Middle frontal gyrus (tissue), 1 donor: Measurements from ENCODE around the gene TRPM8.
"Not testable (repeated sequence)": the region's sequence is repeated elsewhere in the genome, so short reads cannot be mapped to it uniquely, and the experiment has no call there.

Experiments used
- DNase-seq: peaks from one replicate; pipeline ENCODE4 v3.0.0-alpha.2; 2015; ENCODE audit warnings: low spot score; ENCODE audit errors: extremely low spot score

The TRPM8 gene

DNA sequence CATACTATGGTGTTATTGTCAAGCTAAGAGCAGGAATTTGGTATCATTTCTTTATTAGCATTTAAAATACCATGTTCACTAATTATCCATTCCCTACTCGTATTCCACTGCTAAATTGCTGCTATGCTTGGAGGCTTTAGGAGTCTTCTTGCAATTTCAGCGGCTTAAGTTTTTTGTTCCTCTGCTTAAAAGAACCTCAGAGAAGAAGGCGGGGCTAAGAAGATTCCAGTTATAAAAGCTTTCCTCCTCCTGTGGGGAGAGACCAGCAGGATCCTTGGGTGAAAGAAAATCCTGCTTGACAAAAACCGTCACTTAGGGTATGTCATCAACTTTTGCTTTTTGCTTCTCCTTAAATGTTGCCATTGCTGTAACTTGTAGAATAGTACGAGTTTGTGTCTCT, at the start of gene TRPM8:
Gene TRPM8, plus strand, starts transcription at position 258 of the 400 bp plus-strand sequence. CDS start 9,165 bp downstream, outside the sequence.
- no peak for DNase-seq

DNA sequence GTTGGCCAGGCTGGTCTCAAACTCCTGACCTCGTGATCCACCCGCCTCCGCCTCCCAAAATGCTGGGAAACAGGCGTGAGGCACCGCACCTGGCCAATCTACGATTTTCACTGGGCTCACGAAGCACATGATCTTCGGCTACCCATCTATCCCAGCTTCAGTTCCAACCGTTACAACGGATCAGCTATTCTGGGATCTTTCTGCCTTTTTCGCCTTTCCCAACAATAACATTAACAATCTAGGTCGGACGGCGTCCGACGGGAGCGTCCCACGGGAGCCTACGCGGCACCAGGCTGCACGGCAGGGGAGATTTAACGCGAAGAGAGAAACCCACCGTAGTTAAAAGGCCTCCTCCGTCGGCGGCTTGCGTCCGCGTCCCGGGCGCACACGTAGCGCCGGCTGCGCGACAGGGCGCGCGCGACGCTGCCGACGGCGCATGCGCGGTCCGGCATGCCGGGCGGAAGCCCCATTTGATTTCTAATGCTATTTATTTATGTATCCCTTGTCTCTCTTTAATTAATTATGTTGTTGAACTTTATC, 49.1 kb upstream of the TRPM8 start, which contains the start of gene MSL3B:
Gene MSL3B, minus strand, starts transcription at position 394 of the 540 bp plus-strand sequence.
- no peak for DNase-seq

DNA sequence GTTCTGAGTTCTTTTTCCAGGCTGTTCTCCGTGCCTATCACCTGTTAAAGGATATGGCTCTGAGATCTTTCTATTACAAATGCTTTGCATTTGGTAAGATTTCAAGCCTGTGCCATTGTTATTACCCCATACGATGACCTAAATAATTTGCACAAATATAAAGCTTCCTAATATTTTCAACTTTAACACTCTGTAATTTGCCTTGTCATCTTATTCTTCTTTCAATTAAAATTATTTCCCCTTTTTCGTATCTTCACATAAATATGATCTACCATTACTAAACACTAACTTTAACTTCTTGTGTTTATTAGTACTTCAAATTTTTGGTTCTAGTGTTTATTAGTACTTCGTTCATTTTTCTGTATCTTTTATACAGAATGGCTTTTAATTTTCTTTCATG, 45.7 kb upstream of the TRPM8 start:
- DNase-seq = no peak

- DNase-seq = not testable (repeated sequence)
Measured at GRCh38 chr2:233872125-233872524, 45.0 kb upstream of the TRPM8 start.

DNA sequence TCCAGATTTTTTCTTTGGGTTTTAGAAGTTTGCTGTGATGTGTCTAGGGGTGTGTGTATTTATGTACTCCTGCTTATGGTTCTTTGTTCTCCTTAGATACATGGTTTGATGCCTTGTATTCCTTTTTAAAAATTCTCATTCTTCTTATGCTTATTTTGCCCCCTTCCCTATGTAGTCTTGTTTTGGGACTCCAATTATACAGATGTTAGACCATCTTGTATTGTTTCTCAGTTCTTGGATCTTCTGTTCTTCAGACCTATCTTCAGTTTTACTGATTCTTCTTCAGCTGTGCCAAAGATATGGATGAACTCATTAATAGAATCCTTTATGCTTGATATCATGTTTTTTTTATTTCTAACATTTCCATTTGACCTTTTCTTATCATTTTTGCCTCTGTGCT, 34.8 kb upstream of the TRPM8 start:
- no peak for DNase-seq

DNA sequence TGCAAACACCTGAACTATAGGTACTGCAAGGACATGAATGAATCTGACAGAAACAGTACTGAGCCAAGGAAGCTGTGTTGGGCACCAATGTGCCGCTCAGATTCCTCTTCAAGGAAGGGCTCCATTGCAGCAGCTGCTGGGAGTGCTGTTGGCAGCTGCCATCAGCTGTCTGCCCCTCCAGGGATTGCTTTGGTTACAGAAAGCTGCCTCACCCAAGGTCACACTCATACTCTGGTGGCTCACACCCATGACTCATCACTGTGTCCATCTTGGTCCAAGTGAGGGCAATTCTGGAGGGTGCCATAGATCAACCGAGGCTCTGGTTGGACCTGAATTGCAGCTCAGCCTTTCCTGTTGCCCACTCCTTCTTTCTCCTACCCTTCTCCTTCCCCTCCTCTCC, 24.4 kb upstream of the TRPM8 start:
- no peak for DNase-seq

DNA sequence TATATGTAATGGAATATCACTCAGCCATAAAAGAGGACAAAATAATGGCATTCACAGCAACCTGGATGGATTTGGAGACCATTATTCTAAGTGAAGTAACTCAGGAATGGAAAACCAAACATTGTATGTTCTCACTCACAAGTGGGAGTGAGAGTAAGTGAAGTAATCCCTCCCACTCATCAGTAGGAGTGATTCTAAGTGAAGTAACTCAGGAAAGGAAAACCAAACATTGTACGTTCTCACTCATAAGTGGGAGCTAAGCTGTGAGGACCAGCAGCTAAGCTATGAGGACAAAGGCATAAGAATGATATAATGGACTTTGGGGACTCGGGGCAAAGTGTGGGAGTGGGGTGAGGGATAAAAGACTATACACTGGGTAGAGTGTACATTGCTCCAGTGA, 20.9 kb upstream of the TRPM8 start:
- DNase-seq = not testable (repeated sequence)

- DNase-seq = no peak
Measured at GRCh38 chr2:233901367-233901766, 15.8 kb upstream of the TRPM8 start.

- DNase-seq = no peak
Measured at GRCh38 chr2:233901884-233902283, 15.3 kb upstream of the TRPM8 start.

DNA sequence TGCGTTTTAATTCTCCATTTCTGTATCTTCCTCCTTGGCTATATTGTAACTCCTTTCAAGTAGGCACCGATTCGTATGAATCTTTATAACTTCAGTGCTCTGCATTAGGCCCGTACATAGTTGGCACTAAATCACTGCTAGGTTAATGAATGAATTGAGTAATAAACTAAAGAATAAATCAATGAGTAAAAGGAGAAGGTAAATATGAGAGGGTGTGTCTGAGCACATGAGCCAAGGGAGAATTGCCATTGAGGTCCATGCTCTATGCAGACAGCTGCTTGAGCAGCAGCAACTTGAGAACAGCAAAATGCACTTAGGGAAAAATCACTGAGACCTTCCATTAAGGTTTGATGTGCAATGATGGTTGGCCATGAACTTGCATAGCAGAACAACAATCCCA, 11.2 kb upstream of the TRPM8 start:
- no peak for DNase-seq

DNA sequence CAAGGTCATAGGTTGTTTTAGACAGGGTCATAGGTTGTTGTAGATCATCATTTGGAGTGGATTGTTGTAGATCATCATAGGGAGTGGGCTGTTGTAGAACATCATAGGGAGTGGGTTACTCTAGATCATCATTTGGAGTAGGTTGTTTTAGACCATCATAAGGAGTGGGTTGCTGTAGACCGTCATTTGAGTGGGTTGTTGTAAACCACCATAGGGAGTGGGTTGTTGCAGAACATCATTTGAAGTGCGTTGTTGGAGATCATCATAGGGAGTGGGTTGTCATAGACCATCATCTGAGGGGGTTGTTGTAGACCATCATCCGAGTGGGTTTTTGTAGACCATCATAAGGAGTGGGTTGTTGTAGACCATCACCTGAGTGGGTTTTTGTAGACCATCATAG, 9.5 kb upstream of the TRPM8 start:
- DNase-seq = no peak

- DNase-seq = no peak
Measured at GRCh38 chr2:233912691-233913423, 4.3 kb upstream of the TRPM8 start.

GRCh38 chr2:233915128-233915527, 2.0 kb upstream of the TRPM8 start:
- DNase-seq = no peak

- DNase-seq = no peak
Measured at GRCh38 chr2:233919319-233919718, 2.1 kb downstream of the TRPM8 start.

GRCh38 chr2:233919938-233920337, 2.8 kb downstream of the TRPM8 start:
- DNase-seq = no peak

GRCh38 chr2:233922471-233922870, 5.3 kb downstream of the TRPM8 start:
- no peak for DNase-seq

GRCh38 chr2:233925402-233925801, 8.2 kb downstream of the TRPM8 start:
- DNase-seq = no peak

DNA sequence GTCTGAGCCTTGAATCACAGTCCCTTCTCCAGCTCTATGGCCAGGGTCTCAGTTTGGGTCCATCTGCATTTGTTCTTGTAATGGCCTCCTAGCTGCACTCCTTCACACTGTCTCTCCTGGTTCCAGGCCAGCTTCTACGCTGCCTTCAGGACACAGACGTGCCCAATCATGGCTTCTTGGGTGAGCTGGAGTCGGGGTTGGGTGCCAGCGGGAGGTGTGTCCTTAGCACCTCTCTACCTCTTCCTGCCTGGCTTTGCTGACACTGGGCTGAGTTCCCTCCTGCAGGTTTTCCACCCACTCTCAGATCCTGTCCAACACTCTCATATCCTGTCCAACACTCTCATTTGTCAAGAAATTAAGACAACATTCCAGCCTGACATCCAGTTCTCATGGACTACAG, 9.6 kb downstream of the TRPM8 start:
- no peak for DNase-seq

GRCh38 chr2:233928594-233929351, 11.6 kb downstream of the TRPM8 start:
- DNase-seq = no peak

DNA sequence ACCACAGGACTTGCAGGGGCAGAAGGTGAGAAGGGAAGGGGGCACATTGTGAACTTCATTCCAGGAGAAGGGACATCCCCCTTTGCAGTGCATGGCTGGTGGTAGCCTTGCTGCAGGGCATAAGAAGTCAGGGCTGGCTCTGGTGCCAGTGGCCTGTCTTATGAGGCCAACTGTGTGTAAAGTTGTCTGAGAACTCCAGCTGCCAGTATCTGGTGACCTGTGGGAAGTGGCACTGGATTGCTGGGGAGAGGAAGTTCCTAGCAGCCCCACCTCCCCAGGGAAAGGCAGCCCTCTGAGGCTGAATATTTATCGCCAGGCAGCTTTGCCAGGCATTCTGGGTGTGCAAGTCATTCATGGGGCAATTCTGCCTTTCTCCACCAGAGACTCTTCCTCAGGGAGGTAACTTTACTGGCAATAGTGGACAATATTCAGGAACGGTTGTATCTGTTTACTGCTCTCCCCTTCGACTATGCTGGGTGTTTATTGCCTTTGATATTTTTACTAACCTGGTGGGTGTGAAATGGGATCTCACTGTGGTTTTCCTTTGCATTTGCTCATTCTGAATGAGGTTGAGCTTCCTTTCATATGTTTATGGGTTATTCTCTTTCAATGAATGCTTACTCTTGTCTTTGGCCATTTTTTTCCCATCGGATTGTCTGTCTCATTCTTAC, 12.3 kb downstream of the TRPM8 start:
- DNase-seq = no peak

GRCh38 chr2:233934524-233934923, 17.4 kb downstream of the TRPM8 start:
- no peak for DNase-seq

- DNase-seq = no peak
Measured at GRCh38 chr2:233935426-233935825, 18.3 kb downstream of the TRPM8 start.
